ENCODE data around the gene C10orf143.

Gene C10orf143

GRCh38 chr10:130016095-130016494 lies 94.5 kb downstream of the C10orf143 start:
- TF ChIP-seq CTCF (IDR thresholded peaks at IDR 0.05; ENCODE audit: low read length, missing control alignments), result no peak
- no peak overlapping the region for H3K4me3 ChIP-seq (replicated peaks; ENCODE audit: low read depth, low read length)
- DNase-seq (ENCODE audit: low read depth), result no peak

- TF ChIP-seq CTCF (IDR thresholded peaks at IDR 0.05; ENCODE audit: low read length, missing control alignments), result no peak
- no peak overlapping the region for H3K4me3 ChIP-seq (replicated peaks; ENCODE audit: low read depth, low read length)
Measured at GRCh38 chr10:130015075-130015695, 95.4 kb downstream of the C10orf143 start.

DNA sequence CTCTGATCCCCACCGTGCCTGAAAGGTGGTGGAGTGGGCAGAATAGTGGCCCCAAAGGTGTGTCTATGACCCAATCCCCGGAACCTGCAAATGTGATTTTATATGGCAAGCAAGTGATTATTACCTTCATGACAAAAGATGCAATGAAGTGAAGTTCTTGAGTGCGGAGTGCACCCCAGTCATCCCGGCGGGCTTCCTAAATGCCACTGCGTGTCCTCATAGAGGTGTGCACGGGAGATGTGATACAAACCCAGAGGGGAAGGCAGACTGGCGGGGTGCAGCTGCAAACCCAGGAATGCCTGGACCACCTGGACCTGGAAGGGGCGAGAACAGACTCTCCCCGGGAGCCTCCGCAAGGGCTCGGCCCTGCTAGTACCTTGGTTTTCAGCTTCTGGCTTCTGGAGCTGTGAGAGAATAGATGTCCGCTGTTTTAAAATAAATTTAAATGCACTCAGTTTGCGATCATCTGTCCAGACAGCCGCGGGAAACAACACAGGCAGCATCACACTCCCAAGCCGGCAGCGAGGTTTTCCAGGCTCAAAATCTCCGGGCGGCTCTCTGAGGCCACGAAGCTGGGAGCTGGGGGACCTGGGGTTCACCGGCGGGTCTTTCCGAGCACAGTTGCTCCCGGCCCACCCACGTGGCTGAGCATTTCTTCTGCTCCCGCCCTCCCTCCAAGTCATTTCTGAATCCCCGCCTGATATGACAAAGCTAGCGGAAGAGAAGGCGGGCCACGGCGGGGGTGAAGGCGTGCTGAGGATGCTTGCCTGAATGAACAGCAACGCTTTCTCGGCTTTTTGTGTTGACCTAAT lies 96.2 kb downstream of the C10orf143 start:
- TF ChIP-seq CTCF (IDR thresholded peaks at IDR 0.05; ENCODE audit: low read length, missing control alignments), result no peak
- no peak for DNase-seq (ENCODE audit: low read depth)
- H3K4me3 ChIP-seq (replicated peaks; ENCODE audit: low read depth, low read length), result no peak overlapping the region

More at GRCh38 chr10:130015075-130015695, 95.4 kb downstream of the C10orf143 start:
- no peak for DNase-seq (ENCODE audit: low read depth)
